ENCODE results near the gene SLC6A9. TPM values are rescaled to one million over a fixed set of nuclear protein-coding genes. Genes with fewer than 3 reads are reported as not detected.

The SLC6A9 gene
- total and polyA plus RNA-seq, 2 of the 8 experiments (the other 6 are each of a cell fraction or from before 2014, with no cell fraction given) = 20.2 to 24.2 TPM

DNA sequence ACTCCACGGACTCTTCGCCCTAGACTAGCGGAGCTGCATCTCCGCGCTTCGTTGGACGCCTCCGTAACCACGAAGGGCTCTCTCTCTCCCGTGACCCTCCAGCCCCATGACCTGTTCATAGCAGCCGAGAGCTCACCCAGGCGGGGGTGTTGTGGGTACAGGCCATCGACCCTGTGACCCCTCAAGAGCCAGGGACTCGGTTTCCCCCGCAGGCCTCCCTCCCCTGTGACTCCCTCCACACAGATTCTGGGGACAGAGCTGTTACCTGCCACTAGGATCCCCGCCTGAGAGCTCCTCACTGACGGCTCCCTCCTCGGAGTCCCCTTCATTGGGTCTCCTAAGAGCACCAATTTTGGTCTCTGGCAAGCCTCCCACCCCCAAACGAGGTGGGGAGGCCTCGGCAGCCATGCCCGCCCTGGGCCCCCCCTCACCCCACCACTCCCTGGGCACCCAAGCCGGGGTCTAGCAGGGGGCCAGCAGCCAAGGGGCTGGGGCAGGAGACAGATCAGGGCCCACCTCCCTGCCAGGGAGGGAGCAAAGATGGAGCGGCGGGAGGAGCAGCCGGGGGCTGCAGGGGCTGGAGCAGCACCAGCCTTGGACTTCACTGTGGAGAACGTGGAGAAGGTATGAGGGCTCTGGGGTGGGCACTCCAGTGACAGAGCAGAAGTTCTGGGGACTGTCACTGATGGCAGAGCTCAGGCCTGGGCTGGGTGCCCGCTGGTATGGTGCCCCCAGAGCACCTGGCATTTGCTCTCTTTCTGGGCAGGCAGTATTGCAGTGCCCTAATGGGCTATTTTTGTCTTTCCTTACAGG lies 84.0 kb downstream of the SLC6A9 start:
- no peaks in the 10 kb centered on the region; a peak in 1 of 7 replicates for H3K27me3 ChIP-seq (replicated peaks in 1 of 4; ENCODE audit: control insufficient read depth in 3 of 4, extremely low read depth in 1 of 4, insufficient read depth in 3 of 4, low read length in 3 of 4)
- H3K27ac ChIP-seq (ENCODE audit: low read depth, low read length) = peak overlapping the region; percentile 99; the same call in 1 of the 2 replicates
- ChIA-PET CTCF (ENCODE audit: partially characterized antibody) (interaction anchor here (0.7 to 10.8 kb wide), 15 partner anchors 9 to 548 kb away, joined by 3 to 151 read pairs (median 4); partner anchors contain the start of genes ARTN and DPH2), POLR2A (ENCODE audit: partially characterized antibody) (interaction anchor here (0.8 to 6.8 kb wide), 14 partner anchors 8 to 293 kb away, joined by 3 to 29 read pairs (median 4); partner anchors contain the start of genes ATP6V0B, B4GALT2, CCDC24 and DPH2)
- no peak for FAIRE-seq
- H3K79me2 ChIP-seq (ENCODE audit: control insufficient read depth in 1 of 2, insufficient read depth in 2 of 2, low read length in 2 of 2) = no peaks in the 10 kb centered on the region
- peak overlapping the region; percentile 45 for H4K5ac ChIP-seq (ENCODE audit: insufficient read length, low read depth, low read length)
- H2AFZ ChIP-seq (ENCODE audit: low read length) = peak overlapping the region; percentile 61; the same call in 1 of the 2 replicates
- H3K23ac ChIP-seq (ENCODE audit: insufficient read length) = no peak overlapping the region
- H2BK5ac ChIP-seq (ENCODE audit: low read depth, low read length) = peak overlapping the region; percentile 99
- H4K8ac ChIP-seq (ENCODE audit: extremely low read depth, insufficient read depth, low read length) = peak overlapping the region; percentile 100
- H3K56ac ChIP-seq (replicated peaks; ENCODE audit: insufficient read length, low read depth, low read length) = no peak overlapping the region
- H3K4me1 ChIP-seq (replicated peaks in 1 of 4; ENCODE audit: control insufficient read depth in 3 of 4, insufficient read depth in 4 of 4, low read length in 3 of 4) = peaks cover 0 to 17% (median 4%) of the 10 kb centered on the region in 4 experiments; a peak in 5 of 7 replicates
- H3K4ac ChIP-seq (replicated peaks; ENCODE audit: insufficient read length, low read depth, low read length) = peak overlapping the region; percentile 57
- 0 out of 2 replicates have a peak overlapping the region, but pooled peaks have one; percentile 95 for H2BK12ac ChIP-seq (ENCODE audit: low read depth, low read length)
- H2BK20ac ChIP-seq (ENCODE audit: low read length) = no peak overlapping the region
- no peak overlapping the region for H2BK120ac ChIP-seq (replicated peaks; ENCODE audit: low read depth, low read length)
- H2AK5ac ChIP-seq (ENCODE audit: low read depth, low read length) = no peak overlapping the region
- H4K91ac ChIP-seq (replicated peaks; ENCODE audit: insufficient read length, low read length) = peak overlapping the region; percentile 92
- H3K18ac ChIP-seq (ENCODE audit: extremely low read depth, low read length) = peak overlapping the region; percentile 96
- DNase-seq (ENCODE audit: low read depth in 1 of 2, low spot score in 2 of 2) = no peak
- peak overlapping the region; percentile 51 to 98 (median 96); a peak in 6 of 7 replicates for H3K9ac ChIP-seq (replicated peaks in 1 of 4; ENCODE audit: extremely low read depth in 1 of 4, low read depth in 3 of 4, low read length in 3 of 4)
- H3K4me3 ChIP-seq (ENCODE audit: extremely low read depth in 1 of 4, insufficient read depth in 2 of 4, low read depth in 3 of 4, low read length in 4 of 4) = peak overlapping the region; percentile 44 to 90 (median 76)
- H3K14ac ChIP-seq (ENCODE audit: insufficient read length) = no peak overlapping the region
- H3K23me2 ChIP-seq (ENCODE audit: low read depth, low read length) = peaks cover 3% of the 10 kb centered on the region; the same call in 1 of the 2 replicates
- peak overlapping the region; percentile 66 to 98 for H3K4me2 ChIP-seq (ENCODE audit: insufficient read depth in 1 of 2, low read depth in 2 of 2, low read length in 2 of 2)
- H3K36me3 ChIP-seq (ENCODE audit: control insufficient read depth in 2 of 4, insufficient read depth in 4 of 4, low read length in 3 of 4) = no peaks in the 10 kb centered on the region; a peak in 1 of 8 replicates
- H3K9me3 ChIP-seq (ENCODE audit: insufficient read depth in 2 of 2, low read depth in 1 of 2, low read length in 1 of 2) = no peaks in the 10 kb centered on the region
- peaks cover 3% of the 10 kb centered on the region; the same call in 1 of the 2 replicates for H3K79me1 ChIP-seq (ENCODE audit: low read depth, low read length)
- H4K20me1 ChIP-seq (replicated peaks in 1 of 2; ENCODE audit: control insufficient read depth in 1 of 2, insufficient read depth in 2 of 2, low read length in 2 of 2) = peaks cover 0 to 4% of the 10 kb centered on the region in 2 experiments
- peak overlapping the region; percentile 61; the same call in 1 of the 2 replicates for H2BK15ac ChIP-seq (ENCODE audit: low read length)
- no peak for TF ChIP-seq CEBPB (IDR thresholded peaks at IDR 0.05; ENCODE audit: low read depth, low read length)
- no peak for TF ChIP-seq NRF1 (IDR thresholded peaks at IDR 0.05; ENCODE audit: low read depth, low read length)
- no peak for TF ChIP-seq MAFK (IDR thresholded peaks at IDR 0.05; ENCODE audit: low read depth, low read length)
- TF ChIP-seq POLR2A (IDR thresholded peaks at IDR 0.05; ENCODE audit: control extremely low read depth in 1 of 2, low read depth in 2 of 2, low read length in 2 of 2) = no peak
- peak; percentile 70; the same call in 1 of the 2 replicates for TF ChIP-seq PHF8 (conservative IDR thresholded peaks at IDR 0.05; ENCODE audit: low read depth, low read length)
- no peak for TF ChIP-seq EGR1 (IDR thresholded peaks at IDR 0.05; ENCODE audit: borderline replicate concordance, low read depth, low read length)
- WGBS, 2 experiments (ENCODE audit: extremely low coverage in 1 of 2, insufficient coverage in 1 of 2, insufficient read length in 1 of 2, insufficient replicate concordance in 2 of 2, low coverage in 1 of 2, low lambda C conversion rate in 2 of 2, missing lambda C conversion rate in 1 of 2) = 23% methylated on average over 16 of the region's 27 CpGs; no CpG with 5 or more reads in 1 of the 2 experiments

Data from H1 (cell line).